Peyer's patch (tissue), 4 donors: ENCODE data around the gene PIMREG. TPM values are rescaled to one million over a fixed set of nuclear protein-coding genes. Genes with fewer than 3 reads are reported as not detected.
A peak's percentile ranks its signal among the peaks of the same experiment; 100 is the strongest.

Source experiments
- DNase-seq, 3 donors: peaks; one replicate each; pipeline ENCODE4 v3.0.0-alpha.2; 2017 to 2019
- H3K27ac ChIP-seq, 4 donors: fragments of 200-600 bp; sonication (generic); one replicate each; pipeline ENCODE4 v1.5.1; 2016 to 2019
- H3K27me3 ChIP-seq, 2 donors: fragments of 200-600 bp; sonication (generic); one replicate each; pipeline ENCODE4 v1.5.1; 2019
- H3K36me3 ChIP-seq, 3 donors: fragments of 200-600 bp; sonication (generic); one replicate each; pipeline ENCODE4 v1.5.1; 2016 to 2019
- H3K4me1 ChIP-seq, 4 donors: fragments of 200-600 bp; sonication (generic); one replicate each; pipeline ENCODE4 v1.5.1; 2016 to 2019
- H3K4me3 ChIP-seq, 4 donors: fragments of 200-600 bp; sonication (generic); 1 replicate in 3 of 4; 2 replicates in 1 of 4; pipeline ENCODE4 v1.5.1; 2016 to 2019; ENCODE audit warnings: mild to moderate bottlenecking in 1 of 4
- H3K9me3 ChIP-seq, 4 donors: fragments of 200-600 bp; sonication (generic); one replicate each; pipeline ENCODE4 v1.5.1; 2016 to 2019; ENCODE audit warnings: mild to moderate bottlenecking in 1 of 4
- POLR2A ChIP-seq, 2 donors: fragments of 450-650 bp; IDR thresholded peaks; one replicate each; pipeline ENCODE4 v1.5.1; 2017; ENCODE audit warnings: antibody characterized with exemption in 2 of 2, mild to moderate bottlenecking in 2 of 2, moderate library complexity in 2 of 2
- total RNA-seq, 4 donors: library from RNA; depleted of rRNA; stranded (reverse); fragments of >200 nt; gene quantifications; one replicate each; pipeline ENCODE4 v1.1.0, GENCODE V29; 2016
- TF ChIP-seq, protein P1 (sequence below), 6 experiments: fragments of 450-650 bp in 4 of 6; fragments of 200-600 bp in 2 of 6; sonication (generic) in 1 of 6; IDR thresholded peaks; one replicate each; pipeline ENCODE4 v1.5.1; 2017 to 2019; ENCODE audit warnings: antibody characterized with exemption in 6 of 6, mild to moderate bottlenecking in 3 of 6, moderate library complexity in 1 of 6

PIMREG gene
- total RNA-seq, 4 donors from 2014 or later = 0.67 to 9.8 (median 7.2) TPM

DNA sequence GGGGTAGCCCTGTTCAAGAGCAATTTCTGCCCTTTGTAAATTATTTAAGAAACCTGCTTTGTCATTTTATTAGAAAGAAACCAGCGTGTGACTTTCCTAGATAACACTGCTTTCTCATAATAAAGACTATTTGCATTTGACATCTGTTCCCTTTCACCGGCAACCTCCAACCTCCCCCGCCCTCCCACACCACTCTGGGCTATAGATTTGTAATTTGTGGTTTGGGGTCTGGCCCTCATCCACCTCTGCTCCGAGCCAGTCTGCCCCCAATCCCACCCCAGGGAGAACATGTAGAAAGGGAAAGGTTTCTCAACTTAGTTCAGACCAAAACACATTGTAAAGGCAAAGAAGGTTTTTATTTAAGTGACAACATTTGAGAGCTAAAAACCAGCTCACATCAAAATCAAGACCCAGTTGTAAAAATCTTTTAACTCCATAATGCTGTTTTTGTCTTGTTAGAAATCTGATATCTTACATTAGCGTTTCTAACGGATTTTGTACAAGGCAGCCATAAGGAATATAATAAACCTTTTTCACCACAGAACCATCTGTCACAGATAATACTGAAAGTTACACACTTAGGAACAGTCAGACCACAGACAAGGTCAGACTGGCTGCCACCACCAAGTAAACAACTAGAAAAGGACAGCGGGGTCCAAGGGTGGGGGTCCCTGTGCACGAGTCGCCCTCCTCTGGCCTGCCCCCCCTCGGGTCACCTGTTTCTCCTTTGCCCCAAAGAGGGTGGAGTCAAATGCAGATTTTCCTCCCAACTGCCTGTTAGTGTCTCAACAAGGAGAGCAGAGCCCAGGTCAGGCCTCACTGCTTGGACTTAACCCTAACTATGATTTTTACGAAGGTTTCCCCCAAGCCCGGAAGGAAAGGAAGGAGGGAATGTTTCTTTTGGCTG is 6.9 kb downstream of the PIMREG start:
- TF ChIP-seq POLR2A (IDR thresholded peaks at IDR 0.05) = no peak
- TF ChIP-seq, protein P1, sequence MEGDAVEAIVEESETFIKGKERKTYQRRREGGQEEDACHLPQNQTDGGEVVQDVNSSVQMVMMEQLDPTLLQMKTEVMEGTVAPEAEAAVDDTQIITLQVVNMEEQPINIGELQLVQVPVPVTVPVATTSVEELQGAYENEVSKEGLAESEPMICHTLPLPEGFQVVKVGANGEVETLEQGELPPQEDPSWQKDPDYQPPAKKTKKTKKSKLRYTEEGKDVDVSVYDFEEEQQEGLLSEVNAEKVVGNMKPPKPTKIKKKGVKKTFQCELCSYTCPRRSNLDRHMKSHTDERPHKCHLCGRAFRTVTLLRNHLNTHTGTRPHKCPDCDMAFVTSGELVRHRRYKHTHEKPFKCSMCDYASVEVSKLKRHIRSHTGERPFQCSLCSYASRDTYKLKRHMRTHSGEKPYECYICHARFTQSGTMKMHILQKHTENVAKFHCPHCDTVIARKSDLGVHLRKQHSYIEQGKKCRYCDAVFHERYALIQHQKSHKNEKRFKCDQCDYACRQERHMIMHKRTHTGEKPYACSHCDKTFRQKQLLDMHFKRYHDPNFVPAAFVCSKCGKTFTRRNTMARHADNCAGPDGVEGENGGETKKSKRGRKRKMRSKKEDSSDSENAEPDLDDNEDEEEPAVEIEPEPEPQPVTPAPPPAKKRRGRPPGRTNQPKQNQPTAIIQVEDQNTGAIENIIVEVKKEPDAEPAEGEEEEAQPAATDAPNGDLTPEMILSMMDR (IDR thresholded peaks at IDR 0.05) = no peak
- DNase-seq = no peak
- no peak overlapping the region for H3K4me3 ChIP-seq
- H3K27ac ChIP-seq = no peak overlapping the region
- no peaks in the 10 kb centered on the region for H3K9me3 ChIP-seq
- H3K4me1 ChIP-seq = peaks cover 0 to 7% (median 0%) of the 10 kb centered on the region in 4 donors
- no peaks in the 10 kb centered on the region for H3K27me3 ChIP-seq
- H3K36me3 ChIP-seq = no peaks in the 10 kb centered on the region

DNA sequence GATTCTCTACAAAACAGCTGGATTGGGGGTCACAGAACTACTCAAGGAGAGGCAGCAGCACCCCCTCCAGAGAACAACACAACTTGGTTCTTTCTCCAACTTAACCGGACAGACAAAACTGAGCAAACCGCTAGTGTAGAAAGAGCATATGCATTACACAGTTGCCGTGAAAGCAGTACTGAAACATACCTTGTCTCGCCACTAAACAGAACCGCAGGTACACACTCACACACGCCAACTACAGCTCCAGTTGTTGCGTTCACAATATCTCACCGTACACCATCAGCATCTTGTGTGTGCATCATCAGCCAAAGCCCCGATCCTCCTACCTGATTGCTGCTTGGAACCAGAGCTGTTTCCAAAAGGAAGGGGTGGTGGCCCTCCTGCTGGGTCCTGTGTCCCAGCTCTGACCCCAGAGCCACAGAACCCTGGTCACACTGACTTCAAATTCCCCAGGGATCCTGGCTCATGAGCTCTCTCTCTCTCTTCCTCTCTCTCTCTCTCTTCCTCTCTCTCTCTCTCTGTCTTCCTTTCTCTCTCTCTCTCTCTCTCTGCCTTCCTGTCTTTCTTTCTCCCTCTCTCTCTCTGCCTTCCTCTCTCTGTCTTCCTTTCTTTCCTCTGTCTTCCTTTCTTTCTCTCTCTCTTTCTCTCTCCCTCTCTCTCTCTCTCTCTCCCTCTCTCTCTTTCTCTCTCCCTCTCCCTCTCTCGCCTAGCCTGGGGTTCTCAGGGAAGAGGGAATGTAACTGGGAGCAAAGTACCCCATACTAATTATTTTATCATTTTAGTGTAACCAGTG is 8.4 kb downstream of the PIMREG start:
- Histone ChIP-seq H3K4me3 (no peak overlapping the region), H3K27me3 (no peaks in the 10 kb centered on the region), H3K27ac (no peak overlapping the region), H3K4me1 (peaks cover 0 to 7% (median 0%) of the 10 kb centered on the region in 4 donors), H3K9me3 (no peaks in the 10 kb centered on the region), H3K36me3 (no peaks in the 10 kb centered on the region)
- no peak for DNase-seq
- TF ChIP-seq, protein P1 (IDR thresholded peaks at IDR 0.05) = no peak
- TF ChIP-seq POLR2A (IDR thresholded peaks at IDR 0.05) = no peak

DNA sequence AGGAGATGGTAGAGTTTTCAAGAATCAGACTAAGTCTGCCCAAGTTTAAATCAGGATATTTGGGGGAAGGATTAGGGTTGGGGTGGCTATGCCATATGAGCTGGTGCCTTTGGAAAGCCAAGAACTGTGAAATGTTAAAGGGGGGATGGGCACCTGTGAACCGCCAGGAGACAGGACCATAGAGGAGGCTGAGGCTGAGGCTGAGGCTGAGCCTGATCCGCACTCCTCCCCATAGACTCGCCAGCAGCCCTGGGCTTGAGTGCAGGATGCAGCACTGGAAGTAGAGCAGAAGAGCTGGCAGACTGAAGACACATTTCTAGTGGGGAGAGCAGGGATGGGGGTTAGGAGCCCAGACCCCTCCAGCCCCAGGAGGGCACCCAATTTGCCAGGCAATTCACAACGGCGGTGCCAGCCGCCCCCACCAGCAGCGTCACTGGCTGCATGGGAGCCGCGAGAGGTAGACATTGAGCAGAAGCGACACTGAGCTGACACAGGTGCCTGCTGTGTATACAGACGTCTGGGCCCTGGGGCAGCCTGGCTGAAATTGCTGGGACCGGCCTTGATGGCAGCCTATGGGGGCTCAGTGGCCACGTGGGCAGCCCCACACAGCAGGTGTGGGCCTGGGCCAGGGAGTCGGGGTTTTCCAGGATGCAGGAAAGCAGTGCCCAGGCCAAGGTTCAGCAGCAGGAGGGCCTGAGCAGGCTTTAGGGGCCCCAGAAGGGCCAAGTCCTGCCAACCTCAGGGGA is 9.2 kb downstream of the PIMREG start:
- no peak overlapping the region for H3K4me3 ChIP-seq
- H3K9me3 ChIP-seq = no peaks in the 10 kb centered on the region
- TF ChIP-seq POLR2A (IDR thresholded peaks at IDR 0.05) = no peak
- TF ChIP-seq, protein P1 (IDR thresholded peaks at IDR 0.05) = no peak
- peaks cover 0 to 7% (median 0%) of the 10 kb centered on the region in 4 donors for H3K4me1 ChIP-seq
- no peaks in the 10 kb centered on the region for H3K36me3 ChIP-seq
- H3K27me3 ChIP-seq = no peaks in the 10 kb centered on the region
- no peak for DNase-seq
- H3K27ac ChIP-seq = no peak overlapping the region

DNA sequence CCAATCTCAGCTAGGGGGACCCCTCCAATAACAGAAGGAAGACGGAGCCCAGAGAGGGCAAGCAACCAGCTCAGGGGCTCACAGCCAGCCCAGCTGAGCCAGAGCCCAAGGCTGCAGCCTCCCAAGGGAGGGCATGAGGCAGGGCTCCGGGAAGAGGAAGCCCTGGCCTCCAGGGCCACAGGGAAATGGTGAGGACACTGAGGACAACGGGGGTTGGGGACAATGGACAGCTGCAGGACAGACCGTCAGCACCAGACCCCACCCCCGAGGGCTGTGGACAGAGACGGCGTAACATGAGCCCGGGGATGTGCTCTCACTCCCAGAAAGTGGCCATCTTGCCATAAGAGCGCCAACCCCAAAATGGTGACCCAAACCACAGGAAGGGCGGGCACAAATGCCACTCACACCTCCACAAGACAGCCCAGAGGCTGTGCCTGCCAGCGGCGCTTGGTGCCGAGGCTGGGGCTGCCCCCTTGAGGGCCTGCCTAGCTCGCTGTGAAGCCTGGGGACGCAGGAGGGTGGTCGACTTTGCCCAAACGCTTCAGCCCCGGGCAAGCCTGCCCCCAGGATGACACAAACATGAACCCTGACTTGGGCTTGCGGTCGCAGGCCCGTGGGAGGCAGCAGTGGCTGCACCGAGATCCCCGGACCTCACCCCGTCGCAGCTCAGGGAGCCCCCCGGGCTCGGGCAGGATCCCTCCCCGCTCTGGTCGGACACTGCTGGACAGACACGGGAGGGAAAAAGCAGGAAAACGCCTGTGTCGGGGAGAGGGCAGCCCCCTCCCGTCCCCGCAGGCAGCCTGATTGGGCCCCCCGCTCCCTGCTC is 10.5 kb downstream of the PIMREG start:
- Histone ChIP-seq H3K4me1 (peaks cover 0 to 7% (median 0%) of the 10 kb centered on the region in 4 donors), H3K27me3 (no peaks in the 10 kb centered on the region), H3K9me3 (no peaks in the 10 kb centered on the region), H3K27ac (peak overlapping the region in 2 of 4 donors; percentile 49 to 57), H3K36me3 (no peaks in the 10 kb centered on the region), H3K4me3 (peak overlapping the region in 3 of 4 donors; percentile 21 to 30 (median 23))
- TF ChIP-seq, protein P1 (IDR thresholded peaks at IDR 0.05) = no peak
- TF ChIP-seq POLR2A (IDR thresholded peaks at IDR 0.05) = no peak
- no peak for DNase-seq
